ENCODE measurements around the gene PSMA4. TPM values are rescaled to one million over a fixed set of nuclear protein-coding genes. Genes with fewer than 3 reads are reported as not detected.

PSMA4 gene
- total and polyA plus RNA-seq, 2 experiments from 2014 or later, result 322 to 552 TPM

DNA sequence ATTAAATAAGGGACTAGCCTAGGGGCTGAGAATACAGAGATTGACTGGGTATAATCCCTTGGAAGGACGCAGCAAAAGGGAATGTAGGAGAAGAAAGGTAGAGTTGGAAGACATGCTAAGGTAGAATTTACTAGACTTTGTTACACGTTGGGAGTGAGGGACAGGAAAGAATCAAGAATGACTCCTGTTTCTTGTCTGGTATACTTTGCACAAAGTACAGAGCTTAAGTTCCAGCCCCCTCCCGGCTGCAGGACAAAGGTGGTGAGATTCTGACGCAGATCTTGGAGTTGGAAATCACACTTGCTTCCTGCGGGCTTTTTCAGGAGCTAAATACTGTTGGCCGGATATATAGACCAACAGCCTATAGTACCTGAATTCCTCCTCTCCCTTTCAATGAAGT is 32.0 kb upstream of the PSMA4 start:
- peaks cover 11% of the 10 kb centered on the region for H3K4me1 Mint-ChIP-seq
- Histone ChIP-seq H3K36me3 (ENCODE audit: insufficient read depth) (no peaks in the 10 kb centered on the region), H3F3A (replicated peaks; ENCODE audit: low read depth) (peaks cover 10% of the 10 kb centered on the region; the same call in 1 of the 2 replicates), H3K4me3 (peak overlapping the region; percentile 67), H3K27ac (ENCODE audit: low read depth) (no peak overlapping the region), H4K20me1 (replicated peaks; ENCODE audit: insufficient read depth) (no peaks in the 10 kb centered on the region), H3K4me1 (ENCODE audit: insufficient read depth) (peaks cover 7% of the 10 kb centered on the region; the same call in 1 of the 2 replicates), H3K9me2 (ENCODE audit: insufficient read depth) (0 out of 2 replicates have a peak, but pooled peaks cover 4% of the 10 kb centered on the region), H3K4me2 (peak overlapping the region; percentile 91), H2AFZ (peak overlapping the region; percentile 100), H3K27me3 (ENCODE audit: insufficient read depth) (peaks cover 20% of the 10 kb centered on the region), H3K79me2 (replicated peaks; ENCODE audit: insufficient read depth) (no peaks in the 10 kb centered on the region)
- H3K36me3 Mint-ChIP-seq (ENCODE audit: low read depth), result no peaks in the 10 kb centered on the region
- ATAC-seq (no peak), DNase-seq (ENCODE audit: low spot score) (no peak)
- TF ChIP-seq STAT1 (IDR thresholded peaks at IDR 0.05; ENCODE audit: unreplicated experiment), result no peak
- TF ChIP-seq EZH2 (IDR thresholded peaks at IDR 0.05; ENCODE audit: low read depth, unreplicated experiment), result no peak
- TF ChIP-seq, protein P1, sequence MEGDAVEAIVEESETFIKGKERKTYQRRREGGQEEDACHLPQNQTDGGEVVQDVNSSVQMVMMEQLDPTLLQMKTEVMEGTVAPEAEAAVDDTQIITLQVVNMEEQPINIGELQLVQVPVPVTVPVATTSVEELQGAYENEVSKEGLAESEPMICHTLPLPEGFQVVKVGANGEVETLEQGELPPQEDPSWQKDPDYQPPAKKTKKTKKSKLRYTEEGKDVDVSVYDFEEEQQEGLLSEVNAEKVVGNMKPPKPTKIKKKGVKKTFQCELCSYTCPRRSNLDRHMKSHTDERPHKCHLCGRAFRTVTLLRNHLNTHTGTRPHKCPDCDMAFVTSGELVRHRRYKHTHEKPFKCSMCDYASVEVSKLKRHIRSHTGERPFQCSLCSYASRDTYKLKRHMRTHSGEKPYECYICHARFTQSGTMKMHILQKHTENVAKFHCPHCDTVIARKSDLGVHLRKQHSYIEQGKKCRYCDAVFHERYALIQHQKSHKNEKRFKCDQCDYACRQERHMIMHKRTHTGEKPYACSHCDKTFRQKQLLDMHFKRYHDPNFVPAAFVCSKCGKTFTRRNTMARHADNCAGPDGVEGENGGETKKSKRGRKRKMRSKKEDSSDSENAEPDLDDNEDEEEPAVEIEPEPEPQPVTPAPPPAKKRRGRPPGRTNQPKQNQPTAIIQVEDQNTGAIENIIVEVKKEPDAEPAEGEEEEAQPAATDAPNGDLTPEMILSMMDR (conservative IDR thresholded peaks at IDR 0.05; ENCODE audit: low read depth in 2 of 2), result no peak
- TF ChIP-seq, protein P2, sequence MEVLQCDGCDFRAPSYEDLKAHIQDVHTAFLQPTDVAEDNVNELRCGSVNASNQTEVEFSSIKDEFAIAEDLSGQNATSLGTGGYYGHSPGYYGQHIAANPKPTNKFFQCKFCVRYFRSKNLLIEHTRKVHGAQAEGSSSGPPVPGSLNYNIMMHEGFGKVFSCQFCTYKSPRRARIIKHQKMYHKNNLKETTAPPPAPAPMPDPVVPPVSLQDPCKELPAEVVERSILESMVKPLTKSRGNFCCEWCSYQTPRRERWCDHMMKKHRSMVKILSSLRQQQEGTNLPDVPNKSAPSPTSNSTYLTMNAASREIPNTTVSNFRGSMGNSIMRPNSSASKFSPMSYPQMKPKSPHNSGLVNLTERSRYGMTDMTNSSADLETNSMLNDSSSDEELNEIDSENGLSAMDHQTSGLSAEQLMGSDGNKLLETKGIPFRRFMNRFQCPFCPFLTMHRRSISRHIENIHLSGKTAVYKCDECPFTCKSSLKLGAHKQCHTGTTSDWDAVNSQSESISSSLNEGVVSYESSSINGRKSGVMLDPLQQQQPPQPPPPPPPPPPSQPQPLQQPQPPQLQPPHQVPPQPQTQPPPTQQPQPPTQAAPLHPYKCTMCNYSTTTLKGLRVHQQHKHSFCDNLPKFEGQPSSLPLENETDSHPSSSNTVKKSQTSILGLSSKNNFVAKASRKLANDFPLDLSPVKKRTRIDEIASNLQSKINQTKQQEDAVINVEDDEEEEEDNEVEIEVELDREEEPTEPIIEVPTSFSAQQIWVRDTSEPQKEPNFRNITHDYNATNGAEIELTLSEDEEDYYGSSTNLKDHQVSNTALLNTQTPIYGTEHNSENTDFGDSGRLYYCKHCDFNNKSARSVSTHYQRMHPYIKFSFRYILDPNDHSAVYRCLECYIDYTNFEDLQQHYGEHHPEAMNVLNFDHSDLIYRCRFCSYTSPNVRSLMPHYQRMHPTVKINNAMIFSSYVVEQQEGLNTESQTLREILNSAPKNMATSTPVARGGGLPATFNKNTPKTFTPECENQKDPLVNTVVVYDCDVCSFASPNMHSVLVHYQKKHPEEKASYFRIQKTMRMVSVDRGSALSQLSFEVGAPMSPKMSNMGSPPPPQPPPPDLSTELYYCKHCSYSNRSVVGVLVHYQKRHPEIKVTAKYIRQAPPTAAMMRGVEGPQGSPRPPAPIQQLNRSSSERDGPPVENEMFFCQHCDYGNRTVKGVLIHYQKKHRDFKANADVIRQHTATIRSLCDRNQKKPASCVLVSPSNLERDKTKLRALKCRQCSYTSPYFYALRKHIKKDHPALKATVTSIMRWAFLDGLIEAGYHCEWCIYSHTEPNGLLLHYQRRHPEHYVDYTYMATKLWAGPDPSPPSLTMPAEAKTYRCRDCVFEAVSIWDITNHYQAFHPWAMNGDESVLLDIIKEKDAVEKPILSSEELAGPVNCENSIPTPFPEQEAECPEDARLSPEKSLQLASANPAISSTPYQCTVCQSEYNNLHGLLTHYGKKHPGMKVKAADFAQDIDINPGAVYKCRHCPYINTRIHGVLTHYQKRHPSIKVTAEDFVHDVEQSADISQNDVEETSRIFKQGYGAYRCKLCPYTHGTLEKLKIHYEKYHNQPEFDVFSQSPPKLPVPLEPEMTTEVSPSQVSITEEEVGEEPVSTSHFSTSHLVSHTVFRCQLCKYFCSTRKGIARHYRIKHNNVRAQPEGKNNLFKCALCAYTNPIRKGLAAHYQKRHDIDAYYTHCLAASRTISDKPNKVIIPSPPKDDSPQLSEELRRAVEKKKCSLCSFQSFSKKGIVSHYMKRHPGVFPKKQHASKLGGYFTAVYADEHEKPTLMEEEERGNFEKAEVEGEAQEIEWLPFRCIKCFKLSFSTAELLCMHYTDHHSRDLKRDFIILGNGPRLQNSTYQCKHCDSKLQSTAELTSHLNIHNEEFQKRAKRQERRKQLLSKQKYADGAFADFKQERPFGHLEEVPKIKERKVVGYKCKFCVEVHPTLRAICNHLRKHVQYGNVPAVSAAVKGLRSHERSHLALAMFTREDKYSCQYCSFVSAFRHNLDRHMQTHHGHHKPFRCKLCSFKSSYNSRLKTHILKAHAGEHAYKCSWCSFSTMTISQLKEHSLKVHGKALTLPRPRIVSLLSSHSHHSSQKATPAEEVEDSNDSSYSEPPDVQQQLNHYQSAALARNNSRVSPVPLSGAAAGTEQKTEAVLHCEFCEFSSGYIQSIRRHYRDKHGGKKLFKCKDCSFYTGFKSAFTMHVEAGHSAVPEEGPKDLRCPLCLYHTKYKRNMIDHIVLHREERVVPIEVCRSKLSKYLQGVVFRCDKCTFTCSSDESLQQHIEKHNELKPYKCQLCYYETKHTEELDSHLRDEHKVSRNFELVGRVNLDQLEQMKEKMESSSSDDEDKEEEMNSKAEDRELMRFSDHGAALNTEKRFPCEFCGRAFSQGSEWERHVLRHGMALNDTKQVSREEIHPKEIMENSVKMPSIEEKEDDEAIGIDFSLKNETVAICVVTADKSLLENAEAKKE (CRISPR knock-in tag; IDR thresholded peaks at IDR 0.05), result no peak
- TF ChIP-seq NANOG (IDR thresholded peaks at IDR 0.05; ENCODE audit: borderline replicate concordance), result no peak
- TF ChIP-seq ZNF114 (CRISPR knock-in tag; IDR thresholded peaks at IDR 0.05), result no peak
- TF ChIP-seq, protein P3, sequence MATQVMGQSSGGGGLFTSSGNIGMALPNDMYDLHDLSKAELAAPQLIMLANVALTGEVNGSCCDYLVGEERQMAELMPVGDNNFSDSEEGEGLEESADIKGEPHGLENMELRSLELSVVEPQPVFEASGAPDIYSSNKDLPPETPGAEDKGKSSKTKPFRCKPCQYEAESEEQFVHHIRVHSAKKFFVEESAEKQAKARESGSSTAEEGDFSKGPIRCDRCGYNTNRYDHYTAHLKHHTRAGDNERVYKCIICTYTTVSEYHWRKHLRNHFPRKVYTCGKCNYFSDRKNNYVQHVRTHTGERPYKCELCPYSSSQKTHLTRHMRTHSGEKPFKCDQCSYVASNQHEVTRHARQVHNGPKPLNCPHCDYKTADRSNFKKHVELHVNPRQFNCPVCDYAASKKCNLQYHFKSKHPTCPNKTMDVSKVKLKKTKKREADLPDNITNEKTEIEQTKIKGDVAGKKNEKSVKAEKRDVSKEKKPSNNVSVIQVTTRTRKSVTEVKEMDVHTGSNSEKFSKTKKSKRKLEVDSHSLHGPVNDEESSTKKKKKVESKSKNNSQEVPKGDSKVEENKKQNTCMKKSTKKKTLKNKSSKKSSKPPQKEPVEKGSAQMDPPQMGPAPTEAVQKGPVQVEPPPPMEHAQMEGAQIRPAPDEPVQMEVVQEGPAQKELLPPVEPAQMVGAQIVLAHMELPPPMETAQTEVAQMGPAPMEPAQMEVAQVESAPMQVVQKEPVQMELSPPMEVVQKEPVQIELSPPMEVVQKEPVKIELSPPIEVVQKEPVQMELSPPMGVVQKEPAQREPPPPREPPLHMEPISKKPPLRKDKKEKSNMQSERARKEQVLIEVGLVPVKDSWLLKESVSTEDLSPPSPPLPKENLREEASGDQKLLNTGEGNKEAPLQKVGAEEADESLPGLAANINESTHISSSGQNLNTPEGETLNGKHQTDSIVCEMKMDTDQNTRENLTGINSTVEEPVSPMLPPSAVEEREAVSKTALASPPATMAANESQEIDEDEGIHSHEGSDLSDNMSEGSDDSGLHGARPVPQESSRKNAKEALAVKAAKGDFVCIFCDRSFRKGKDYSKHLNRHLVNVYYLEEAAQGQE (IDR thresholded peaks at IDR 0.05; ENCODE audit: unreplicated experiment), result no peak
- no peak for TF ChIP-seq POLR2AphosphoS5 (IDR thresholded peaks at IDR 0.05; ENCODE audit: low read depth)
- no peak for TF ChIP-seq JUNB (IDR thresholded peaks at IDR 0.05; ENCODE audit: unreplicated experiment)
- TF ChIP-seq ZNF331 (CRISPR knock-in tag; IDR thresholded peaks at IDR 0.05; ENCODE audit: low read depth), result no peak
- TF ChIP-seq, protein P4, sequence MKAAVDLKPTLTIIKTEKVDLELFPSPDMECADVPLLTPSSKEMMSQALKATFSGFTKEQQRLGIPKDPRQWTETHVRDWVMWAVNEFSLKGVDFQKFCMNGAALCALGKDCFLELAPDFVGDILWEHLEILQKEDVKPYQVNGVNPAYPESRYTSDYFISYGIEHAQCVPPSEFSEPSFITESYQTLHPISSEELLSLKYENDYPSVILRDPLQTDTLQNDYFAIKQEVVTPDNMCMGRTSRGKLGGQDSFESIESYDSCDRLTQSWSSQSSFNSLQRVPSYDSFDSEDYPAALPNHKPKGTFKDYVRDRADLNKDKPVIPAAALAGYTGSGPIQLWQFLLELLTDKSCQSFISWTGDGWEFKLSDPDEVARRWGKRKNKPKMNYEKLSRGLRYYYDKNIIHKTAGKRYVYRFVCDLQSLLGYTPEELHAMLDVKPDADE (IDR thresholded peaks at IDR 0.05), result no peak
- TF ChIP-seq EZH2phosphoT487 (IDR thresholded peaks at IDR 0.05; ENCODE audit: unreplicated experiment), result no peak
- no peak for TF ChIP-seq CREB1 (CRISPR knock-in tag; IDR thresholded peaks at IDR 0.05; ENCODE audit: low read depth)
- H3K9me3 Mint-ChIP-seq, result peaks cover 13% of the 10 kb centered on the region; the same call in 1 of the 3 replicates
- H3K4me3 Mint-ChIP-seq, result peak overlapping the region; percentile 86
- H3K27ac Mint-ChIP-seq, result no peak overlapping the region
- peaks cover 14% of the 10 kb centered on the region for H3K27me3 Mint-ChIP-seq (ENCODE audit: insufficient read depth, low read depth, poor library complexity)
